Activated T-cell treated with anti-CD3 and anti-CD28 coated beads, Interleukin-2, amount 50 U/mL, for 4 hours (primary cell): Measurements from ENCODE around the gene TLL1. TPM values are rescaled to one million over a fixed set of nuclear protein-coding genes. Genes with fewer than 3 reads are reported as not detected.

Experiments used
- ATAC-seq, 2 donors: fragments of 200-7000 bp; cut with Tn5 transposase; one replicate each; pipeline ENCODE4 v1.10.0; 2021
- DNase-seq: peaks from one replicate; pipeline ENCODE4 v3.0.0-alpha.2; 2020
- H3K27me3 Mint-ChIP-seq: one replicate; pipeline ENCODE4 v1.8.0; 2021; ENCODE audit warnings: low read depth, mixed read lengths
- H3K36me3 Mint-ChIP-seq: one replicate; pipeline ENCODE4 v1.8.0; 2022; ENCODE audit warnings: mixed read lengths; ENCODE audit not compliant: insufficient read depth
- H3K4me1 Mint-ChIP-seq: one replicate; pipeline ENCODE4 v1.8.0; 2021; ENCODE audit warnings: low read depth, mixed read lengths
- H3K4me3 Mint-ChIP-seq: one replicate; pipeline ENCODE4 v1.8.0; 2021; ENCODE audit warnings: mild to moderate bottlenecking, moderate library complexity, mixed read lengths
- H3K9me3 Mint-ChIP-seq: one replicate; pipeline ENCODE4 v1.8.0; 2021; ENCODE audit warnings: mixed read lengths
- total RNA-seq, 3 donors: library from RNA; stranded (reverse); gene quantifications; one replicate each; pipeline ENCODE4 v1.2.1, GENCODE V29; 2021

The TLL1 gene
- total RNA-seq, 3 donors from 2014 or later, result not detected

GRCh38 chr4:166019441-166020220 is 146.6 kb downstream of the TLL1 start:
- no peak for ATAC-seq
- Mint-ChIP-seq H3K9me3 (peaks cover 3% of the 10 kb centered on the region), H3K4me3 (no peak overlapping the region), H3K36me3 (no peaks in the 10 kb centered on the region), H3K4me1 (no peaks in the 10 kb centered on the region), H3K27me3 (no peaks in the 10 kb centered on the region)
- no peak for DNase-seq

GRCh38 chr4:166021617-166022016 is 148.6 kb downstream of the TLL1 start:
- H3K4me1 Mint-ChIP-seq, result no peaks in the 10 kb centered on the region
- ATAC-seq, result no peak
- H3K36me3 Mint-ChIP-seq, result no peaks in the 10 kb centered on the region
- peaks cover 3% of the 10 kb centered on the region for H3K9me3 Mint-ChIP-seq
- DNase-seq, result no peak
- H3K27me3 Mint-ChIP-seq, result no peaks in the 10 kb centered on the region
- no peak overlapping the region for H3K4me3 Mint-ChIP-seq

DNA sequence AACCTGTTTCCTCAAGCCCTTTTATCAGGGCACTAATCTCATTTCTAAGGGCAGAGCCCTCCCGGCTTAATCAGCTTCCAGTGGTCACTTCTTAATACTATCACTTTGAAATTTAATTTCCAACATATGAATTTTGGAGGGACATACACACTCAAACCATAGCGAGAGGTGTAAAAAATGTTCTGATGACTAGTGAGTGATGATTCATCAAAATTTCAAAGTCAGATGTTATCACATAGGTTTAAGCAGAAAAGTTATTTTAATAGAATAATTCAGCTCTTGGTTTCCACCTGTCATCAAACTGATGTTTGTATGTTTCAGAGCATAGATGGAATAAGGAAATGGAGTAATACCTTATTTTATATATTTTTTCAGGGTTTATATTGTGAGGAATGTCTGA is 161.9 kb downstream of the TLL1 start:
- DNase-seq (no peak), ATAC-seq (no peak)
- no peaks in the 10 kb centered on the region for H3K36me3 Mint-ChIP-seq
- H3K4me3 Mint-ChIP-seq, result no peak overlapping the region
- no peaks in the 10 kb centered on the region for H3K27me3 Mint-ChIP-seq
- peaks cover 5% of the 10 kb centered on the region for H3K9me3 Mint-ChIP-seq
- no peaks in the 10 kb centered on the region for H3K4me1 Mint-ChIP-seq

DNA sequence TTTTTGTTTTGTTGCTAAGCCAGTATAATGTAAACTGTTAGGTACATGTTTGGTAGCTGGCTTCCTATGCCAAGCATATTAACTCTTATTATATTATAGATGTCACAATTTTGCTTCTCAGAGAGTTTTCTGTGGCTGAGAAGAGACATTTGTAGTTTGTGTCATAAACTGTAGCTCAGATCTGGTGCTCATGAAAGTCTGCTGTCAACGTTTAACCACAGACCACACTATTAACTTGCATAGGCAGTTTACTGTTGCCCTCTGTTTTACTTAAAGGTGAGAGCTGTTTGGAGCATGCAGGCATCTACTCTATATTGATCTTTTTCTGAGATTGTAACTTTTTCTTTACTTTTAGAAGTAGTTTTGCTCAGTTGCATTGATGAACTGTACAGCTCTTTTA is 166.8 kb downstream of the TLL1 start:
- no peaks in the 10 kb centered on the region for H3K4me1 Mint-ChIP-seq
- H3K9me3 Mint-ChIP-seq, result peaks cover 3% of the 10 kb centered on the region
- H3K36me3 Mint-ChIP-seq, result no peaks in the 10 kb centered on the region

DNA sequence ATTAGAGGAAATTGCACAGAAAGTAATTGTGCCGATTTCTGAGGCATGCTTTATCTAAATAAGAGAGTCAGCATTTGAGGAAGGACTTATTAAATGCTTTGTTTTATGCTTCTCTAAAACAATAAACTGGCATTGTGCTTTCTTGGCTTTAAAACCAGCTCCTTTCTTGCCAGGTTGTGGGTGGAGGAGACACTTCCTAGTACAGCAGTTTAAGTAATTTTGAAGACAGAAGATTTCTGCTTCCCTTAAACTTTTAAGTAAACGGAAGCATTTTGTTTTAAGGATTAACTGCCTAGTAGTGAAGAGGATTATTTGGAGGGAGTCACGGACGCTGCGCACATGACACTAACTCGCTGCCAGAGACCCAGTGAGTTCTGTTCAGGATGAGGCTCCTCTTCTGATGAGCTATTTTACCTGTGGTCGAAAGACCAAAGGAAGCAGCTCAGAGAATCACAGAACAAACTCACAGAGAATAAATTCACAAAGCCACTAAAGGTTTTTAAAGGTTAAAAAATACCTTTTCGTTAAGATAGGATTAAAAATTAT is 169.5 kb downstream of the TLL1 start:
- Mint-ChIP-seq H3K4me3 (no peak overlapping the region), H3K4me1 (no peaks in the 10 kb centered on the region), H3K36me3 (no peaks in the 10 kb centered on the region), H3K27me3 (no peaks in the 10 kb centered on the region), H3K9me3 (peaks cover 3% of the 10 kb centered on the region)
- ATAC-seq, result no peak
- no peak for DNase-seq

More for the DNA sequence above, 166.8 kb downstream of the TLL1 start:
- Mint-ChIP-seq H3K4me3 (no peak overlapping the region), H3K27me3 (no peaks in the 10 kb centered on the region)
- ATAC-seq, result no peak
- no peak for DNase-seq

DNA sequence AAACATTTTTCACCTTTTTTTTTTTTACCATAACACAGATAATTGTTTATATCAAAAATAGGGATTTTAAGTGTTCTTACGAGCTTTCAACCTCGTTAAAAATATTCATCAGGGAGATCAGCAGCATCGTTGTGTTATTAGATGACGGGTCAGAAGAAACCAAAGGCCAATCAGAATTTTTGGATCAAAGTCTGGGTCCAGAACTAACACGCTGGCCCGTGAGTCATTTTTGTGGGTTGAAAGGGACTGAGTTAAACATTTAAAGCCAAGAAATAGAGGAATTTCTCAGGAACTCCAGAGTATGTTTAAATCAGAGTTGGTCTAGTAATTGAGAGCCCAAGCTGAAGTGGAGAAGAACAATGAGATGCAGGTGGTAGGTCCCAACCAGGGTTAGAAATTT is 170.8 kb downstream of the TLL1 start:
- H3K9me3 Mint-ChIP-seq, result peaks cover 3% of the 10 kb centered on the region
- H3K36me3 Mint-ChIP-seq, result no peaks in the 10 kb centered on the region
- ATAC-seq (no peak), DNase-seq (no peak)
- no peak overlapping the region for H3K4me3 Mint-ChIP-seq
- H3K27me3 Mint-ChIP-seq, result no peaks in the 10 kb centered on the region
- no peaks in the 10 kb centered on the region for H3K4me1 Mint-ChIP-seq

DNA sequence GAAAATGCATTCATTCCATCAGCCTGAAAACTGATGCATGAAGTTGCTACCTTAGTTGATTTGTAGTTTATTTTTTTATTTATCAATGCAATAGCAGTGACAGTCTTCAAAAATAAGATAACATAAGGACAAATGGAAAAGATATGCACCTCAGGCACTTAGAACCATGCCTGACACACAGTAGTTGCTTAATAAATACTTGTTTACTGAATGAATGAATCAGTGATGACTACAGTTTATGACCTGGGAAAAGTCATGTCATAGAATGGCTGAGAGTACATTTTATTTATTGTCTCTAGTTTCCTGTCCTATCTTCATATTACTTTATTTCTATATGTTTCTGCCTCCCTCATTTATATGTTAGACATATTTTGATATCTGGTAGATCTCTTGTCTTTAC is 171.8 kb downstream of the TLL1 start:
- no peaks in the 10 kb centered on the region for H3K27me3 Mint-ChIP-seq
- H3K36me3 Mint-ChIP-seq, result no peaks in the 10 kb centered on the region
- H3K4me3 Mint-ChIP-seq, result no peak overlapping the region
- no peaks in the 10 kb centered on the region for H3K4me1 Mint-ChIP-seq
- DNase-seq (no peak), ATAC-seq (no peak)
- peaks cover 3% of the 10 kb centered on the region for H3K9me3 Mint-ChIP-seq

DNA sequence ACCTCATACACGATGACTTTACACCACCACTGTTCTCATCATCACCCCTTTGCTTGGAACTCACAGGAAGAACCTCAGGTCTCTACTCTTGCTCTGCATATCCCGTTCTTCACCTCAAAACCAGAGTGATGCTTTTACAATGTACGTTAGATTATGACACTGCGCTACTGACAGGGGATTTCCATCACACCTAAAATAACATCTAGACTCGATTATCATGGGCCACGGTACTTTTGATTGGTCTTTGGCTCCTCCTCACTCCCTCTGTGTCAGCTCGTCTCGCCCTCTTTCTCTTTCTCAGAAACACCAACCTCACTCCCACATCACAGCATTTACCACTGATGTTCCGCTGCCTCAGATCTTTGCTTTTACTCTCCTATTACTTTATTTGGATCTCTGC is 172.4 kb downstream of the TLL1 start:
- DNase-seq (no peak), ATAC-seq (peak; percentile 60 to 72)
- no peak overlapping the region for H3K4me3 Mint-ChIP-seq

DNA sequence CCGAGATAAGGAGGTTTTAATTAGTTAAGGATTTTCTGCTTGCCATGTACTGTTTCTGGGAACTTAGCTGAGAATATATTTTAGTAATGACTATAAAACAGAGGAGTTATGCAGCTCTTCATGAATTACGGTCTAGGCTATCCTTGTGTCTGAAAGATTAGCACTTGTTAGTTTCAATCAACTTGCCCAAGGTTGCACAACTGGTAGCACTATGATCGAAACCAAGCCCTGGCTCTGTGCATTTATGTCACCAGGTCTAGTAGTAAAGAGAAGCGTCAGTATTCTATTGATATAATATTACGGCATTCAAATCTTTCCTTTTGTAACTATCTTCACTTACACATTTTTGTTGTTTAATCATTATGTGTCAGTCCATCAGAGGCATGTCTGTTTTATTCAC is 176.0 kb downstream of the TLL1 start:
- H3K4me1 Mint-ChIP-seq, result no peaks in the 10 kb centered on the region
- no peak overlapping the region for H3K4me3 Mint-ChIP-seq
- H3K27me3 Mint-ChIP-seq, result no peaks in the 10 kb centered on the region
- no peaks in the 10 kb centered on the region for H3K9me3 Mint-ChIP-seq
- no peak for DNase-seq
- no peak for ATAC-seq
- no peaks in the 10 kb centered on the region for H3K36me3 Mint-ChIP-seq

More for the DNA sequence above, 172.4 kb downstream of the TLL1 start:
- Mint-ChIP-seq H3K4me1 (no peaks in the 10 kb centered on the region), H3K36me3 (no peaks in the 10 kb centered on the region), H3K27me3 (no peaks in the 10 kb centered on the region), H3K9me3 (peaks cover 3% of the 10 kb centered on the region)

DNA sequence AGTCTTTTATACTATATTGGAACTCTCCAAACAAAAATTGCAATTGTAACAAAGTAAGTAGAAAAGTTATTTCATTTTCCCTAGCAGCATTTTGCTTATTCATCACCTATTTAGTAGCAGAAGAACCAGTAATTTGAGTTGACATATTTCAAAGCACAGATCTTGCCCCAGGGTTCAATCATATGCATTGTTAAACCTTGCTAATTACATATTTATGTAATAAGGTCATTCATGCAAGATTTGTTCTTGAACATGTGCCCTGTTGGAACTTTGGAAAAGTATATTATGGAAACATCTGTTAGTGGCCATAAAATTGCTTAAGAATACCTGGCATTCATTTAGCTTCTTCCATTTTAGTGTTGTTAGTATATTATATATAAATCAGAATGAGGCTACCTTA is 191.7 kb downstream of the TLL1 start:
- Mint-ChIP-seq H3K27me3 (no peaks in the 10 kb centered on the region), H3K9me3 (no peaks in the 10 kb centered on the region), H3K4me1 (no peaks in the 10 kb centered on the region), H3K36me3 (no peaks in the 10 kb centered on the region), H3K4me3 (no peak overlapping the region)
- DNase-seq (no peak), ATAC-seq (no peak)

- Mint-ChIP-seq H3K4me3 (no peak overlapping the region), H3K9me3 (no peaks in the 10 kb centered on the region), H3K4me1 (no peaks in the 10 kb centered on the region), H3K27me3 (no peaks in the 10 kb centered on the region), H3K36me3 (no peaks in the 10 kb centered on the region)
- DNase-seq, result no peak
- no peak for ATAC-seq
Measured at GRCh38 chr4:166065324-166065723, 192.3 kb downstream of the TLL1 start.

- DNase-seq (no peak), ATAC-seq (no peak)
- H3K36me3 Mint-ChIP-seq, result no peaks in the 10 kb centered on the region
- H3K9me3 Mint-ChIP-seq, result no peaks in the 10 kb centered on the region
- H3K4me1 Mint-ChIP-seq, result no peaks in the 10 kb centered on the region
- no peak overlapping the region for H3K4me3 Mint-ChIP-seq
- H3K27me3 Mint-ChIP-seq, result no peaks in the 10 kb centered on the region
Measured at GRCh38 chr4:166066936-166067335, 193.9 kb downstream of the TLL1 start.

- no peaks in the 10 kb centered on the region for H3K36me3 Mint-ChIP-seq
- ATAC-seq (no peak), DNase-seq (no peak)
- no peaks in the 10 kb centered on the region for H3K4me1 Mint-ChIP-seq
- H3K9me3 Mint-ChIP-seq, result no peaks in the 10 kb centered on the region
- no peaks in the 10 kb centered on the region for H3K27me3 Mint-ChIP-seq
- H3K4me3 Mint-ChIP-seq, result no peak overlapping the region
Measured at GRCh38 chr4:166067915-166068314, 194.9 kb downstream of the TLL1 start.

DNA sequence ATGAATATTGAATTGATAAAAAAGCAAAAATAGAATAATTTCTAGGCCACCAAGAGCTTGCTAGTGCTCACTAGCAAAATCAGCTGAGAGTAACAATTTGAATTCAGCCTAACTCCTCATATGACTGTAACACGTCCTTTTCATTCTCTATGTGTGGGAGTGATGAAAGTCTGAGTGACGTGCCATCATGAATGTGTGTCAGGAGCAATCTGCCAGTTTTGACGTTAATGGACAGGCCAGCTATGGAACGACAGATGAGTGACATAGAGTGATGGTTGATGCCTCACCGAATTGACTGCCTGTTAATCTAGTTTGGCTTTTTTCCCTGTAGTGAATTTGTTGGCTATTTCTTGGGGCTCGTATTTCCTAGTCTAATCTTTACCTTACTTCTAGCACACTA is 200.7 kb downstream of the TLL1 start:
- Mint-ChIP-seq H3K4me3 (no peak overlapping the region), H3K4me1 (no peaks in the 10 kb centered on the region), H3K36me3 (no peaks in the 10 kb centered on the region), H3K9me3 (no peaks in the 10 kb centered on the region), H3K27me3 (no peaks in the 10 kb centered on the region)
- no peak for DNase-seq
- ATAC-seq, result no peak

DNA sequence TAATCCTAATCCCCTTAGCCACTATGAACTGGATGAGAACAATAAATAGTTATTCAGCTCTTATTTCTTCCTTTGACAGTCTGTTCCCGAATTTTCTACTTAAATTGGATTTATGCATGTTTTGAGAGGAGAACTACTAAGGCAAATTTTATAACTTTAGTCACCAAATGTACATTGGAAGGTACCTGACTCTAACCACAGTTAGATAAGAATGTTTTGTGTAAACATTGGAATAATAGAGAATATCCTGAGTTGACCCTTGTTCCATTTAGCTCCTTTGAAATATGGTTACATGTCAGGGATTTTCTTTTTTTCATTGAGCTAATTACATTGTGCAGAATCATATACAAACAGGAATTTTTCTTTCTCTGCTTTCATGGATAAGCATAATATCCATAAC is 202.6 kb downstream of the TLL1 start:
- Mint-ChIP-seq H3K36me3 (no peaks in the 10 kb centered on the region), H3K27me3 (no peaks in the 10 kb centered on the region), H3K4me1 (no peaks in the 10 kb centered on the region), H3K4me3 (no peak overlapping the region), H3K9me3 (no peaks in the 10 kb centered on the region)
- DNase-seq (no peak), ATAC-seq (no peak)
